NAMALWA (cell line): Measurements from ENCODE around the gene ALMS1.
"Not testable (repeated sequence)": the region's sequence is repeated elsewhere in the genome, so short reads cannot be mapped to it uniquely, and the experiment has no call there.

ENCODE experiments used
- DNase-seq: peaks from one replicate; pipeline ENCODE4 v3.0.0-alpha.2; 2015; ENCODE audit warnings: low spot score

ALMS1 gene

DNA sequence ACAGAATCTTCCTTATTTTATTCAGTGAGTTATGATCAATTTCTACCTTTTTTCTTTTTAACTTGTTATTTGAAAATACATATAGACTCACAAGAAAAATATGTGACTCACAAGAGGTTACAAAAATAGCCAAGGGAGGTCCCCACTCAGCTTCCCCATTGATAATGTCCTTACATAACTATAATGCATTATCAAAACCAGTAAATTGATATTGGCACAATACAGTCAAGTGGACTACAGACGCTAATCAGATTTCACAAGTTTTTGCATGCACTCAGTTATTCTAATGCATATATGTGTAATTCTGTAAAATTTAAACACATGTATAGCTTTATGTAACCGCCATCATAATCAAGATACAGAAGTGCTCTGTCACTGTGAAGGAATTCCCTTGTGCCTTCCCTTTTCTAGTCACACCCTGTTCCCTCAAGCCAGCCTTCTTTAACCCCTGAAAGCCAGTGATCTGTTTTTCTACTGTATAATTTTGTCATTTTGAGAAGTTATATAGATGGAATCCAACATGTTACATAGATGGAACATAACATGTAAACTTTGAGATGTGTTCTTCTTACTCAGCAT lies 118.4 kb downstream of the ALMS1 start:
- no peak for DNase-seq

DNA sequence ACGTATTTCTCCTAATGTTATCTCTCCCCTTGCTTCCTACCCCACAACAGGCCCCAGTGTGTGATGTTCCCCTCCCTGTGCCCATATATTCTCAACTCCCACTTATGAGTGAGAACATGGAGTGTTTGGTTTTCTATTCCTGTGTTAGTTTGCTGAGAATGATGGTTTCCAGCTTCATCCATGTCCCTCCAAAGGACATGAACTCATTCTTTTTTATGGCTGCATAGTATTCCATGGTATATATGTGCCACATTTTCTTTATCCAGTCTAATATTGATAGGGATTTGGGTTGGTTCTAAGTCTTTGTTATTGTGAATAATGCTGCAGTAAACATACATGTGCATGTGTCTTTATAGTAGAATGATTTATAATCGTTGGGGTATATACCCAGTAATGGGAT lies 119.2 kb downstream of the ALMS1 start:
- DNase-seq: not testable (repeated sequence)

GRCh38 chr2:73510470-73510869 lies 124.8 kb downstream of the ALMS1 start:
- DNase-seq: not testable (repeated sequence)

DNA sequence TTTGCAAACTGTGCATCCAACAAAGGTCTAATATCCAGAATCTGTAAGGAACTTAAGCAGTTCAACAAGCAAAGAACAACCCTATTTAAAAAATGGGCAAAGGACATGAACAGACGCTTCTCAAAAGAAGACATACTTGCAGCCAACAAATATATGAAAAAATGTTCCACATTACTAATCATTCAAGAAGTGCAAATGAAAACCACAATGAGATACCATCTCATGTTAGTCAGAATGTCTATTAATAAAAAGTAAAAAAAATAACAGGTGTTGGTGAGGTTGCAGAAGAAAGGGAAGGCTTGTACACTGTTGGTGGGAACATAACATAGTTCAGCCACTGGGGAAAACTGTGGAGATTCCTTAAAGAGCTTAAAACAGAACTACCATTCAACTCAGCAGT lies 130.4 kb downstream of the ALMS1 start:
- DNase-seq: peak; percentile 7

GRCh38 chr2:73528688-73529087 lies 143.1 kb downstream of the ALMS1 start:
- no peak for DNase-seq

GRCh38 chr2:73530773-73531172 lies 145.1 kb downstream of the ALMS1 start:
- DNase-seq: not testable (repeated sequence)

DNA sequence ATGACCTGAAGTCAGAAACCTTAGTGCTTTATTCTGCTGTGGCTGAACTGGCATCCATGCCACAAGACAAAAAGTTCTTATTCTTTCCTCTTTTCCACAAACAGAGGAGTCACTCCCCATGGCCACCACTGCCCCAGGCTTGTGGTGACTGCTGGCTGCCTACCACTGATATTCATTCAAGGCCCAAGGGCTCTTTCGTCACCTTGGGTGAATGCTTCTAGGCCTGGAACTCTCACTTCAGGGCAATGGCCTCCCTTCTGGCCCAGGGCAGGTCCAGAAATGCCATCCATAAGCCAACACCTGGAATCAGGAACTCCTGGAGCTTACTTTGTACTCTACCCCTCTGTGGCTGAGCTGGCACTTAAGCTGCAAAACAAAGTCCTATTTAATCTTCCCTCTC lies 146.7 kb downstream of the ALMS1 start:
- no peak for DNase-seq

DNA sequence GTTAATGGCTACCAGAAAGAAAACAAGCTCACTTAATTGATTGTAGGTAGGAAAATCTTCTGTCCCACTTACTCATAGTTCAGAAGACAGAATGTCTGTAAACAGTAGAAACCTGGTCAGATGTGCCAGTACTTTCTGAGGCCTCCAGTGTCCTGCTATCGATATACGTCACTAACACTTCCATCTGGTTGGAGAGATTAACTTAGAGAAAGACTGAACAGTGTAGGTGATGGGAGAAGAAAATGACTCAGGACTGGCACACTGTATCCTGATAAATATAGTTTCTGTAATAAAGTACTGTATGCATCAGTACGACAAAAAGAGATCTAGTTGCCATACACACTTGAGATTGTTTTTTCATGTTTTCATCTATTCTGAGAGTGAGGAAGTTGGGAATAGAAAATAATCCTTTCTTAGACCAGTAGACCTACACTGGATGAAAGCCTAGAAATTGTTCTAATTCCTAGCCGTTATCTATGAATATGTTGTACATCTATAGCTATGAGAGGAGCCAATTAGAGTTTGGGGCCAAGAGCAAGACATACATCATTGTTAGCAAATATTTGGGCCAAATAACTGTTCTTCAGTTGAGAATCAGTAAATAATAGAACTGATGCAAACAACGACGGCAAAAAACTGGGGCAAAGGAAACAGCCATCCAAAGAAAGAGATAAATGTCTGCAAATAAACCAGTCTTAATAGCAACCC lies 150.7 kb downstream of the ALMS1 start:
- no peak for DNase-seq

DNA sequence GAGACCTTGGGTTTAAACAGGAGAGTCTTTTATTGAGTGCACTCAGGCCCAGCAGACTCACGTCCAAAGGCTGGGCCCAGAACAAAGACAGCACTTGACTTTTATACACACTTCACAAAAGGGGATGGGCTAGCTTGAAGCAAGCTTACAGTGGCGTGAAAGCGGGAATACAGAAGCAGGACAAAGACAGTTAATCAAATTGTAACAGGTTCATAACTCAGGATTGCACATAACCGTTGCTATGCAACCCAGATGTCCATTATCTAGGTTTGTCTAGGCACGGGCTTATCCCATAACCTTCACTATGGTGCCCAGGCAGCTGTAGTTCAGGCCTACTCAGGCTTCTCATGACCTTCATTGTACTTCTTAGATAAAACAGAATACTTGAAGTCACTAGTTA lies 175.2 kb downstream of the ALMS1 start:
- not testable (repeated sequence) for DNase-seq

- DNase-seq: no peak
These were observed 175.8 kb downstream of the ALMS1 start for GRCh38 chr2:73561422-73561821.

- no peak for DNase-seq
These were observed 179.3 kb downstream of the ALMS1 start for GRCh38 chr2:73564986-73565385.

DNA sequence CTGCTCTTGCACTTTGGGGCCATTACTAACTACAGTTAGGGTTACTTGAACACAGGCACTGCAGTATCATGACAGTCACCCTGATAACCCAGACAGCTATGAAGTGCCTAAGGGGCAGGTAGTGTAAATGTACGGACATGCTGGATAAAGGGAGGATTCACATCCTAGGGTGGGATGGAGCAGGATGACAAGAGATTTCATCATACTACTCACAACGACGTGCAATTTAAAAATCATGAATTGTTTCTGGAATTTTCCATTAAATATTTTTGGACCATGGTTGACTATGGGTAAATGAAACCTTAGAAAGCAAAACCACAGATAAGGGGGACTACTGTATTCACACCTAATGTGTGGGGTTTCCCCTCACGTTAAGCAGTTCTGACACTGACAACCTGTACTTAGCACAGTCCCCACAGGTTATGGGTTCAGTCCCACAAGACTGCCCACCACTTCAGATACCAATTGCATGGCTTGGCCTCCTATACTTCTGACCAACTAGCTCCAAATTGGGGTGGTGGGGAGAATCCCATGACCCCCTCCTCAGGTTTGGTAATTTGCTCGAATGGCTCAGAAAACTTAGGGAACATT lies 180.7 kb downstream of the ALMS1 start:
- no peak for DNase-seq

DNA sequence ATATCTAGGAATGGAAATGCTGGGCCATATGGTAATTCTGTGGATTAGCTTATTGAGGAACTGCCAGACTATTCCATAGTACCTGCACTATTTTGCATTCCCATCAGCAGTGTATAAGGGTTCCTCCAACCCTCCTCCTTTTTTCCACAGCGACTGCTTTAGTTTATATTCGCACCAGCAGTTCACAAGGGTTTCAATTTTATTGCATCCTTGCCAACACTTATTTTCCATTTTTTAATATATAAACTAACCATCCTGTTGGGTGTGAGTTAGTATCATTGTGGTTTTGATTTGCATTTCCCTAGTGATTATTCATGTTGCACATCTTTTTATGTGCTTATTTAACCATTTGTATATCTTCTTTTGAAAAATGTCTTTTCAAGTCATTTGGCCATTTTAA lies 189.6 kb downstream of the ALMS1 start:
- no peak for DNase-seq

DNA sequence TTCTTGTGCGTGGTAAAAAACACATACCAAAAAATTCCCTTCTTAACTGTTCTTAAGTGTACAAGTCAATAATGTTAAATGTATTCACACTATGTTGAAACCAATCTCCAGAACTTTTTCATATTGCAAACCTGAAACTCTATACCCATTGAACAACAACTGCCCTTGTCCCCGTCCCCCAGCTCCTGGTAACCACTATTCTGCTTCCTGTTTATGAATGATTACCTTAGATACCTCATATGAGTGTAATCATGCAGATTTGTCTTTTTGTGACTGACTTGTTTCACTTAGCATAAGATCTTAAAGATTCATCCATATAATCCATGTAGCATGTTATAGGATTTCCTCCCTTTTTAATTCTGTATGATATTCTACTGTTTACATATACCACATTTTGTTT lies 196.7 kb downstream of the ALMS1 start:
- peak; percentile 5 for DNase-seq

GRCh38 chr2:73588177-73588576 lies 202.5 kb downstream of the ALMS1 start:
- DNase-seq: no peak

- DNase-seq: no peak
These were observed 208.0 kb downstream of the ALMS1 start for GRCh38 chr2:73593680-73594079.

- no peak for DNase-seq
These were observed 208.6 kb downstream of the ALMS1 start for GRCh38 chr2:73594251-73594650.

DNA sequence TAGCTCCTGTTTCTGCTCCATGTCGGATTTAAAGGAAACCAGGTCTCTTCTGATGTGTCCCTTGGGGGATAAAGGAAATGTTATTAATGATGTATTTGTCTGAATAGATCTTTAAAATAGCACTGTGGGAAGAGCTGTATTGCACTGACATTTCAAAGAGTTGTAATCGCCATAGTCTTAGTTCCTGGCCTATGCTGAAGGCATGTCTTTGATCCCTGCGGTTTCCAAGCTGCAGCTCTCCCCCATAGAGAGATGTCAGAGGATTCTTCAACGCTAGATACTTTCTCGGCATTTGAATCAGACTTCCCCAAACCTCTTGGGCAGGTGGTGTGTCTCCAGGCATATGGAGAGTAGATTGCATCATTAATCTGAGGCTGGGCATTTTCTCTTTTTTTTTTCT lies 216.1 kb downstream of the ALMS1 start:
- DNase-seq: no peak

DNA sequence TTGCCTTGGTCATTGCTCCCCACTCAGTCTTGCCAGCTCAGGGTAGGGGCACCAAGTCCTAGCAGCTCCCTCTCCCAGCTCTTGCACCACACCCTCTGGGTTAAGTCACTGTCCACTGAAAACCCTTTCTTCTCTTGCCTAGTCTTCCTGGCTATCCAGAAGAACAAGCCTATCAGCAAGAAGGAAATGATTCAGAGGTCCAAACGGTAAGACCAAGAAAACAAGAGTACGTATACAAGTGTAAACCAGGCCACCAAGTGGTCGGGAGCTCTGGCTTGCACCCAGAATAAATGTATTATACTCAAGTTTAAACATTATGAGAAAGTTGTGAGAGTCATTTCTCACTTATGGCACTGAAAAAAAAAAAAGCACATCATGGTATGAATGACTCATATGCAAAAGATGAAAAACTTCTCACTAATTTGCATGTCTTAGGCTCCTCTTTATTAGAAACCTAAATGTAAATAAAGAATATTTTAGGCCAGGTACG lies 217.5 kb downstream of the ALMS1 start:
- not testable (repeated sequence) for DNase-seq

- not testable (repeated sequence) for DNase-seq
These were observed 219.0 kb downstream of the ALMS1 start for GRCh38 chr2:73604589-73604988.

- DNase-seq: no peak
These were observed 224.5 kb downstream of the ALMS1 start for GRCh38 chr2:73610111-73610510.

- DNase-seq: no peak
These were observed 225.6 kb downstream of the ALMS1 start for GRCh38 chr2:73611193-73611592.

GRCh38 chr2:73611867-73612266 lies 226.2 kb downstream of the ALMS1 start:
- no peak for DNase-seq
